Smooth muscle cell (in vitro differentiated cells): ENCODE measurements around the gene C5. TPM values are rescaled to one million over a fixed set of nuclear protein-coding genes. Genes with fewer than 3 reads are reported as not detected.

Experiments used
- DNase-seq: peaks from one replicate; lab custom pipeline; 2025; ENCODE audit not compliant: unreplicated experiment; lab: John Stamatoyannopoulos, UW
- H2AFZ ChIP-seq: fragments of 200-600 bp; sonication (generic); 2 replicates; pipeline ENCODE4 v1.6.0; 2016; ENCODE audit warnings: antibody characterized with exemption, low read depth, mild to moderate bottlenecking
- H3F3A ChIP-seq: fragments of 200-600 bp; sonication (generic); 2 replicates; pipeline ENCODE4 v1.6.0; 2017; ENCODE audit warnings: antibody characterized with exemption, low read depth
- H3K27ac ChIP-seq: fragments of 200-600 bp; sonication (generic); 2 replicates; pipeline ENCODE4 v1.5.1; 2016; ENCODE audit warnings: low read depth, mild to moderate bottlenecking
- H3K27me3 ChIP-seq: fragments of 200-600 bp; sonication (generic); 2 replicates; pipeline ENCODE4 v1.6.1; 2016; ENCODE audit warnings: low read depth, mild to moderate bottlenecking
- H3K36me3 ChIP-seq: fragments of 200-600 bp; sonication (generic); 2 replicates; pipeline ENCODE4 v1.5.1; 2016; ENCODE audit warnings: low read depth
- H3K4me1 ChIP-seq: fragments of 200-600 bp; sonication (generic); 2 replicates; pipeline ENCODE4 v1.5.1; 2016; ENCODE audit warnings: low read depth
- H3K4me2 ChIP-seq: fragments of 200-600 bp; sonication (generic); 2 replicates; pipeline ENCODE4 v1.6.0; 2016; ENCODE audit warnings: mild to moderate bottlenecking
- H3K4me3 ChIP-seq: fragments of 200-600 bp; sonication (generic); 2 replicates; pipeline ENCODE4 v1.5.1; 2016; ENCODE audit warnings: mild to moderate bottlenecking
- H3K79me2 ChIP-seq: fragments of 200-600 bp; sonication (generic); 2 replicates; pipeline ENCODE4 v1.6.0; 2016; ENCODE audit warnings: low read depth, mild to moderate bottlenecking
- H3K9ac ChIP-seq: fragments of 200-600 bp; sonication (generic); 2 replicates; pipeline ENCODE4 v1.6.0; 2016; ENCODE audit warnings: low read depth
- H3K9me3 ChIP-seq: fragments of 200-600 bp; sonication (generic); replicated peaks from 2 replicates; pipeline ENCODE4 v1.5.1; 2016; ENCODE audit warnings: low read depth
- H4K20me1 ChIP-seq: fragments of 200-600 bp; sonication (generic); 2 replicates; pipeline ENCODE4 v1.6.0; 2016; ENCODE audit warnings: low read depth
- WGBS: methylation state at CpG from one replicate; pipeline ENCODE4 v1.1.7; 2016; ENCODE audit warnings: low lambda C conversion rate; 5-methylcytosine and 5-hydroxymethylcytosine counted together
- polyA plus RNA-seq: library from polyadenylated mRNA; unstranded; fragments of >200 nt; fragmentation: Nextera tagmentation; extraction: Ambion mirVana; gene quantifications from 2 replicates; pipeline ENCODE4 v1.2.1, GENCODE V29; 2016
- total RNA-seq: library from RNA; depleted of rRNA; stranded (reverse); fragments of >200 nt; gene quantifications from 2 replicates; pipeline ENCODE4 v1.2.3, GENCODE V29; 2014
- TF ChIP-seq, protein P1 (sequence below): fragments of 200-600 bp; sonication (generic); IDR thresholded peaks from 2 replicates; pipeline ENCODE4 v1.5.1; 2017; ENCODE audit warnings: borderline replicate concordance, mild to moderate bottlenecking, antibody characterized with exemption; ENCODE audit not compliant: insufficient read depth, poor library complexity, severe bottlenecking

The C5 gene
- total and polyA plus RNA-seq, 2 experiments from 2014 or later, result 0.57 to 0.76 TPM

DNA sequence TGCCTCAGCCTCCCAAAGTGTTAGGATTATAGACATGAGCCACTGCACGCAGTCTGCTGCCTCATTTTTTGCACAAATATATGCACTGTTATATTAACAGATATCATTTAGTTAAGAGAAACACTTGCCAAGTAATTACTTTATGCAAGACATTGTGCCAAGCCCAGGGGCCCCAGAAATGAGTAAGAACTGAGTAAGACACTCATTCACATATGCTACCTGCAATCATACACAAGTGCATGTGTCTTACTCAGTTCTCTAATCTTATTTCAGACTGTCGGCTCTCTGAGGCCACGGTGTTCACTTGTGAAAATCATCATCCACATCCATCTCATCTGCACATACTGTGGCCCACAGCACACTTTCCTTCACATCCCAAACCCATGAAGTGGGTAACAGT lies 139.4 kb downstream of the C5 start:
- H3K27me3 ChIP-seq, result no peaks in the 10 kb centered on the region
- TF ChIP-seq, protein P1, sequence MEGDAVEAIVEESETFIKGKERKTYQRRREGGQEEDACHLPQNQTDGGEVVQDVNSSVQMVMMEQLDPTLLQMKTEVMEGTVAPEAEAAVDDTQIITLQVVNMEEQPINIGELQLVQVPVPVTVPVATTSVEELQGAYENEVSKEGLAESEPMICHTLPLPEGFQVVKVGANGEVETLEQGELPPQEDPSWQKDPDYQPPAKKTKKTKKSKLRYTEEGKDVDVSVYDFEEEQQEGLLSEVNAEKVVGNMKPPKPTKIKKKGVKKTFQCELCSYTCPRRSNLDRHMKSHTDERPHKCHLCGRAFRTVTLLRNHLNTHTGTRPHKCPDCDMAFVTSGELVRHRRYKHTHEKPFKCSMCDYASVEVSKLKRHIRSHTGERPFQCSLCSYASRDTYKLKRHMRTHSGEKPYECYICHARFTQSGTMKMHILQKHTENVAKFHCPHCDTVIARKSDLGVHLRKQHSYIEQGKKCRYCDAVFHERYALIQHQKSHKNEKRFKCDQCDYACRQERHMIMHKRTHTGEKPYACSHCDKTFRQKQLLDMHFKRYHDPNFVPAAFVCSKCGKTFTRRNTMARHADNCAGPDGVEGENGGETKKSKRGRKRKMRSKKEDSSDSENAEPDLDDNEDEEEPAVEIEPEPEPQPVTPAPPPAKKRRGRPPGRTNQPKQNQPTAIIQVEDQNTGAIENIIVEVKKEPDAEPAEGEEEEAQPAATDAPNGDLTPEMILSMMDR, result no peak

DNA sequence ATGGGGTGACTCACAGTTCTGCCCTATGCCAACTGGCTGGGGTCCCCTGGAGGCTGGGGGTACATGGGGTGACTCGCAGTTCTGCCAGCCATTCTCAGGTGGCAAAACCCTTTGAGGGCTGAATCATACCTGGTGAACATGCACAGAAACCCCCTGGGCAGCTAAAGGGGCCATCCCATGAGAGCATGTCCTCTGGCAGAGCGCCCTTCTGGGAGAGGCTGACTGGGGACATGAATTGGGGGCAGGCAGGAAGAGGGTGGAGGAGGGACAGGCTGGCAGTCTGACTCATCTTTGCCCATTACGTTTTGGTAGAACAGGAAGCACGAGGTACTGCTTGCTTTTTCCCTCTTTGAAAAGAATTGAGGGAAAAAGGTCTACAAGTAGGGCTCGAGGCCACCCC lies 140.2 kb downstream of the C5 start:
- no peaks in the 10 kb centered on the region for H3F3A ChIP-seq
- H3K27me3 ChIP-seq, result no peaks in the 10 kb centered on the region
- no peak for DNase-seq
- no peaks in the 10 kb centered on the region for H3K4me1 ChIP-seq
- H3K36me3 ChIP-seq, result no peaks in the 10 kb centered on the region
- no peaks in the 10 kb centered on the region for H3K9me3 ChIP-seq
- H3K4me2 ChIP-seq, result no peak overlapping the region
- TF ChIP-seq, protein P1, result no peak
- H2AFZ ChIP-seq, result no peak overlapping the region
- H3K79me2 ChIP-seq, result no peaks in the 10 kb centered on the region
- no peaks in the 10 kb centered on the region for H4K20me1 ChIP-seq
- 71% methylated on average over 5 of the region's 5 CpGs for WGBS
- H3K9ac ChIP-seq, result no peak overlapping the region
- H3K4me3 ChIP-seq, result no peak overlapping the region
- no peak overlapping the region for H3K27ac ChIP-seq

More for the DNA sequence above, 139.4 kb downstream of the C5 start:
- Histone ChIP-seq H3F3A (no peaks in the 10 kb centered on the region), H3K9ac (no peak overlapping the region), H3K4me2 (no peak overlapping the region), H3K36me3 (no peaks in the 10 kb centered on the region), H3K9me3 (no peaks in the 10 kb centered on the region), H3K79me2 (no peaks in the 10 kb centered on the region), H3K4me3 (no peak overlapping the region), H4K20me1 (no peaks in the 10 kb centered on the region), H2AFZ (no peak overlapping the region), H3K27ac (no peak overlapping the region), H3K4me1 (no peaks in the 10 kb centered on the region)
- DNase-seq, result no peak
- 92% methylated on average over 3 of the region's 3 CpGs for WGBS

DNA sequence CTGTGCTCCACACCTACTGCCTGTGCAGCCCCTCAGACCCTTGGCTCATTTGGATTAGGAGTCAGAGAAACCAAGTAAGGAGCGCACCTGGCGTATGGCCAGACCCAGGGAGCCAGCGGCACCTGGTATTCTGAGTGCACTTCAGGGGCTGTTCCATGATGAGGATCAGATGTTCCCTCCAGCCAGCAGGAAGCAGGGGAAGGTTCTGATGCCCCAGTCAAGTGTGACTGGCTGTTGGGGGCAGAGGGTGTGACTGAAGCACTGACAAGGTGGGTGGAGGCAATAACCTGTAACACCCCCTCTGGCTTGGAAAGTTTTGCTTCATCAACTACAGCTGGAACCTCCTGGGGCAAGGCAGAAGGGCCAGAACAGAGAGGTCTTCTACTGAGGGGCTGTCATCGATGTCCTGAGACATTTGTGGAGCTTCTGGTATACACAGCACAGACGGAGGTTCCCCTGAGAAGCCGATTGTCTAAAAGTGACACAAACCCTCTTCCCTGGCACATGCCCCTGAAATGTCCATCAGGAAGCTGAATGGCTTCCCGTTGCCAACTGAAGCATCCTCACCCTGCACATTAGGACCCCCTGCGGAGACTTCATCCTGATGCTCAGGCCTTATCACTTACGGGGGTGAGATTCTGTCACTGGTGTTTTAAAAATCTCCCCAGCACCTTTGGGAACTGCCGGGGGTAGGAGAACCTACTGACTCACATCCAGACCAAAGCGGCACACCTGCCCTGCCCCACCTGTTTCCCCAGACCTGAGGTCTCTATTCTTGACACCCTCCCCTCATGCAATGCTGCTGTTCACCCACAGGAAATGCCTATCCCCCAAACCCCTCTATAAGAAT lies 144.5 kb downstream of the C5 start:
- Histone ChIP-seq H3K27ac (no peak overlapping the region), H3K4me2 (no peak overlapping the region), H4K20me1 (no peaks in the 10 kb centered on the region), H2AFZ (no peak overlapping the region), H3K4me3 (no peak overlapping the region), H3K9me3 (no peaks in the 10 kb centered on the region), H3K79me2 (no peaks in the 10 kb centered on the region), H3K9ac (no peak overlapping the region), H3K27me3 (no peaks in the 10 kb centered on the region), H3K36me3 (no peaks in the 10 kb centered on the region), H3K4me1 (no peaks in the 10 kb centered on the region), H3F3A (no peaks in the 10 kb centered on the region)
- no peak for DNase-seq
- TF ChIP-seq, protein P1, result no peak
- 92% methylated on average over 11 of the region's 11 CpGs for WGBS

DNA sequence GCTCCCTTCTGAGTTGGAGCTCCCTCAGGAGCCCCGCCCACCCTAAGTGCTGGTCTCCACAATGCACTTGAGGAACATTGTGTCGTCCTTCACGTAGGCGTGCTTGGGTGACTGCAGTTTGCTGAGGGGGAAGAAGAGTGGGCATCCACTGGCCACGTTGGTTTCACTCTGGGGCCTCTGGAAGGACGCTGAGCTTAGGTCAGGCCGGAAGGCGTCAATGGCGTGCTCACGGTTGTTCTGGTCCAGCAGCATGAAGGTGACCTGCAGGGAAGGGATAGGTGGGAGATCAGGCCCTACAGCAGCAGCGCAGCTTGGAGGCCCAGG lies 145.1 kb downstream of the C5 start:
- H3K9me3 ChIP-seq, result no peaks in the 10 kb centered on the region
- DNase-seq, result no peak
- H2AFZ ChIP-seq, result no peak overlapping the region
- H3K4me3 ChIP-seq, result no peak overlapping the region
- H3K36me3 ChIP-seq, result no peaks in the 10 kb centered on the region
- TF ChIP-seq, protein P1, result no peak
- H3K27ac ChIP-seq, result no peak overlapping the region
- H3K27me3 ChIP-seq, result no peaks in the 10 kb centered on the region
- H3K79me2 ChIP-seq, result no peaks in the 10 kb centered on the region
- H3K9ac ChIP-seq, result no peak overlapping the region
- no peaks in the 10 kb centered on the region for H3K4me1 ChIP-seq
- WGBS, result 95% methylated on average over 11 of the region's 11 CpGs
- H3K4me2 ChIP-seq, result no peak overlapping the region
- H3F3A ChIP-seq, result no peaks in the 10 kb centered on the region
- H4K20me1 ChIP-seq, result no peaks in the 10 kb centered on the region
